Skeletal muscle tissue (tissue), 4 donors: ENCODE data around the gene NT5DC4. TPM values are rescaled to one million over a fixed set of nuclear protein-coding genes. Genes with fewer than 3 reads are reported as not detected.

Experiments used
- H3K27ac ChIP-seq: one replicate; pipeline ENCODE4 v1.7.0; 2013; ENCODE audit warnings: mild to moderate bottlenecking, low read depth, low read length, inconsistent platforms
- H3K27me3 ChIP-seq, 3 donors: one replicate each; pipeline ENCODE4 v1.7.0; 2013; ENCODE audit warnings: low read length in 3 of 3; ENCODE audit not compliant: control insufficient read depth in 3 of 3, insufficient read depth in 3 of 3
- H3K36me3 ChIP-seq, 3 donors: one replicate each; pipeline ENCODE4 v1.7.0; 2013; ENCODE audit warnings: low read length in 3 of 3; ENCODE audit not compliant: control insufficient read depth in 3 of 3, insufficient read depth in 3 of 3
- H3K4me1 ChIP-seq, 3 donors: one replicate each; pipeline ENCODE4 v1.7.0; 2013; ENCODE audit warnings: low read length in 3 of 3, mild to moderate bottlenecking in 3 of 3; ENCODE audit not compliant: control insufficient read depth in 3 of 3, insufficient read depth in 3 of 3
- H3K4me3 ChIP-seq, 3 donors: one replicate each; pipeline ENCODE4 v1.7.0; 2013; ENCODE audit warnings: low read length in 3 of 3
- H3K9ac ChIP-seq, 3 donors: one replicate each; pipeline ENCODE4 v1.7.0; 2013; ENCODE audit warnings: low read length in 3 of 3, mild to moderate bottlenecking in 3 of 3, moderate library complexity in 2 of 3, low read depth in 1 of 3
- H3K9me3 ChIP-seq, 3 donors: one replicate each; pipeline ENCODE4 v1.7.0; 2013; ENCODE audit warnings: low read length in 3 of 3; ENCODE audit not compliant: control insufficient read depth in 3 of 3
- total RNA-seq: library from RNA; depleted of rRNA; stranded (reverse); fragments of >200 nt; gene quantifications from one replicate; pipeline ENCODE4 v1.2.3, GENCODE V29; 2014
- donor health status: Osteomylitis.

The NT5DC4 gene
- total RNA-seq, 1 donor from 2014 or later: not detected

GRCh38 chr2:112760149-112760548 is 39.3 kb downstream of the NT5DC4 start:
- H3K9me3 ChIP-seq: no peaks in the 10 kb centered on the region
- no peaks in the 10 kb centered on the region for H3K36me3 ChIP-seq
- H3K9ac ChIP-seq: no peak overlapping the region
- no peak overlapping the region for H3K27ac ChIP-seq
- H3K4me1 ChIP-seq: peaks cover 7 to 10% (median 8%) of the 10 kb centered on the region in 3 donors
- no peaks in the 10 kb centered on the region for H3K27me3 ChIP-seq
- H3K4me3 ChIP-seq: no peak overlapping the region

DNA sequence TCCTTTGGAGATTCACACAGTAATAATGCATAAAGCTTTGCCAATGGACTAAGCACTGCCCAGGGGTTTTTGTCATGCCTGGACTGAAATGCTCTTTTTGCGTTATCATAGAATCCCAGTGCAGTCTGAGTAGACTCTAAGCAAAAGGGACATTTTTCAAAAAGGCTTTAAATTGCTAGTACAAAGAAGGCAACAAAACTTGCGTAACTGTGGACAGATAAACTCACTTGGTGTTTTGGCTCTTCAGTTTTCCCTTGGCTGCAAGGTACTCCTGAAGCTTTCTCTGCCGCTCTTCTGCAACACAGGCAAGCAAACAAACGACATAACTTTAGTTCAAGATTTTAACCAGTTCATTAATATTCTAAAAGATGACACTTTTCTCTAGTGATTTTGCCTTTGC is 41.5 kb downstream of the NT5DC4 start:
- no peaks in the 10 kb centered on the region for H3K36me3 ChIP-seq

GRCh38 chr2:112764071-112765044 is 43.5 kb downstream of the NT5DC4 start, which contains the start of gene CKAP2L:
Gene CKAP2L, minus strand, starts transcription at chr2:112764609. Its CDS starts 11 bp downstream, at chr2:112764598.
- no peaks in the 10 kb centered on the region for H3K9me3 ChIP-seq
- H3K27me3 ChIP-seq: no peaks in the 10 kb centered on the region
- H3K36me3 ChIP-seq: no peaks in the 10 kb centered on the region
- H3K27ac ChIP-seq: no peak within 1 kb of the TSS
- H3K4me3 ChIP-seq: peak within 1 kb of the TSS; percentile 77 to 83 (median 80)
- peaks cover 7 to 13% (median 9%) of the 10 kb centered on the region in 3 donors for H3K4me1 ChIP-seq
- peak within 1 kb of the TSS; percentile 67 to 75 (median 74) for H3K9ac ChIP-seq

More for the DNA sequence above, 41.5 kb downstream of the NT5DC4 start:
- no peaks in the 10 kb centered on the region for H3K27me3 ChIP-seq
- H3K9ac ChIP-seq: no peak overlapping the region
- H3K27ac ChIP-seq: no peak overlapping the region
- no peaks in the 10 kb centered on the region for H3K9me3 ChIP-seq
- H3K4me1 ChIP-seq: peaks cover 7 to 13% (median 9%) of the 10 kb centered on the region in 3 donors
- H3K4me3 ChIP-seq: no peak overlapping the region

DNA sequence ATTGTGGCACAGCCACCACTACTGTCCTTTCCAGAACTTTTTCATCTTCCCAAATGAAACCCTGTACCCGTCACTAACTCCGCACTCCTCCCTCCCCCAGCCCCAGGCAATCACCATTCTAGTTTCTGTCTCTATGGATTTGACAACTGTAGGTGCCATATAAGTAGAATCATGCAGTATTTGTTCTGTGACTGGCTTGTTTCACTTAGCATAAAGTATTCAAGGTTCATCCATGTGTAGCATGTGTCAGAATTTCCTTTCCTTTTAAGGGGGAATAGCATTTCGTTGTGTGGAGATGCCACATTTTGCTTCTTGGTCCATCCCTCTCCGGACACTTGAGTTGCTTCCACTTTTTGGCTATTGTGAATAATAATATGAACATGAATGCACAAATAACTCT is 44.4 kb downstream of the NT5DC4 start:
- H3K27me3 ChIP-seq: no peaks in the 10 kb centered on the region
- H3K9me3 ChIP-seq: no peaks in the 10 kb centered on the region
- no peak overlapping the region for H3K27ac ChIP-seq
- peak overlapping the region in 2 of 3 donors; percentile 74 to 75 for H3K9ac ChIP-seq
- no peaks in the 10 kb centered on the region for H3K36me3 ChIP-seq
- H3K4me1 ChIP-seq: peaks cover 7 to 13% (median 9%) of the 10 kb centered on the region in 3 donors
- H3K4me3 ChIP-seq: peak overlapping the region; percentile 77 to 83 (median 80)

- H3K4me3 ChIP-seq: peak overlapping the region in 1 of 3 donors; percentile 54
- H3K9ac ChIP-seq: no peak overlapping the region
- no peak overlapping the region for H3K27ac ChIP-seq
- peaks cover 7 to 13% (median 9%) of the 10 kb centered on the region in 3 donors for H3K4me1 ChIP-seq
- no peaks in the 10 kb centered on the region for H3K9me3 ChIP-seq
- H3K27me3 ChIP-seq: no peaks in the 10 kb centered on the region
- no peaks in the 10 kb centered on the region for H3K36me3 ChIP-seq
Measured at GRCh38 chr2:112767693-112768330, 47.0 kb downstream of the NT5DC4 start.

- Histone ChIP-seq H3K9ac (no peak overlapping the region), H3K9me3 (no peaks in the 10 kb centered on the region), H3K4me1 (peaks cover 7 to 13% (median 9%) of the 10 kb centered on the region in 3 donors), H3K4me3 (peak overlapping the region in 1 of 3 donors; percentile 54), H3K27me3 (no peaks in the 10 kb centered on the region), H3K36me3 (no peaks in the 10 kb centered on the region), H3K27ac (no peak overlapping the region)
Measured at GRCh38 chr2:112768432-112768831, 47.6 kb downstream of the NT5DC4 start.

DNA sequence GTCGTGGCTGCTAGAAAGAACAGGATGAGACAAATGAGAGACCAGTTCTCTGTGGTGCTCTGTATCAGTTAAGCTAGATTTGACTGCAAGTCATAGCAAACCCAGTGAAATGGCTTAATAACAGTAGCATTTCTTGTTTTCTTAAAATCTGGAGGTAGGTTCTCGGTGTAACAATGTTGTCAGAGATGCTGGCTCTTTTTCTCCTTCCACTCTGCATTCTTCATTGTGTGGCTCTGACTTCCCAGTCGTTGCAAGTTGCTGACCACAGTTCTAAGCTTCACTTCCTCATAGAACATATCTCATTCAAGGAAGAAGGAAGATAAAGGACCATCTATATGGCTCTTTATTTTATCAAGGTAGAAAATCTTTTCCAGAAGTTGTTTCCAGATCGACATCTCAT is 51.5 kb downstream of the NT5DC4 start:
- no peaks in the 10 kb centered on the region for H3K36me3 ChIP-seq
- no peak overlapping the region for H3K27ac ChIP-seq
- no peaks in the 10 kb centered on the region for H3K27me3 ChIP-seq
- no peak overlapping the region for H3K9ac ChIP-seq
- H3K4me1 ChIP-seq: no peaks in the 10 kb centered on the region
- H3K9me3 ChIP-seq: no peaks in the 10 kb centered on the region
- H3K4me3 ChIP-seq: no peak overlapping the region

DNA sequence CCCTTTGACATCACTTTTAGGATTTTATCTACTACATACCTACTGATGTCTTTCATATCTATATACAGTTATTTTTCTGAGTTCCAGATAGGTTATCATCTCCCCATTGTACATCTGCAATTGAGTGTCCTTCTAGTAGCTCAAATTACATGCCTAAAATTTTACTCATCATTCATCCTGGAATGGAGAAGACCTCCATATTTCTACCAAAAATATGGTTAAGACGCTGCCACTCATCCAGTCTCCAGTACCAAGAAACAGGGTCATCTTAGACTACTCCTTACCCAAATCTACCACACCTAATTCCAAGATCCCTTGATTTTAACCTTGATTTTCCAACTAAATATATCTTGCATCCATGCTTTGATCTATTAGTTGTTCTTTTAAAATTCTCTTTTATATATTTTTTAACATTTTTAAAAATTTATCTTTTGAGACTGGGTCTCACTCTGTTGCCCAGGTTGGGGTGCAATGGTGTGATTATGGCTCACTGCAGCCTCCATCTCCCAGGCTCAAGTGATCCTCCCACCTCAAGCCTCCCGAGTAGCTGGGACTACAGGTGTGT is 52.2 kb downstream of the NT5DC4 start:
- no peak overlapping the region for H3K27ac ChIP-seq
- no peak overlapping the region for H3K4me3 ChIP-seq
- no peaks in the 10 kb centered on the region for H3K27me3 ChIP-seq
- H3K4me1 ChIP-seq: no peaks in the 10 kb centered on the region
- H3K9ac ChIP-seq: no peak overlapping the region
- no peaks in the 10 kb centered on the region for H3K9me3 ChIP-seq
- H3K36me3 ChIP-seq: no peaks in the 10 kb centered on the region

GRCh38 chr2:112773556-112773955 is 52.7 kb downstream of the NT5DC4 start:
- no peak overlapping the region for H3K4me3 ChIP-seq
- no peaks in the 10 kb centered on the region for H3K27me3 ChIP-seq
- H3K9ac ChIP-seq: no peak overlapping the region
- H3K4me1 ChIP-seq: no peaks in the 10 kb centered on the region
- no peaks in the 10 kb centered on the region for H3K9me3 ChIP-seq
- H3K36me3 ChIP-seq: no peaks in the 10 kb centered on the region
- H3K27ac ChIP-seq: no peak overlapping the region
